ENCODE measurements around the gene APP.

Gene APP

DNA sequence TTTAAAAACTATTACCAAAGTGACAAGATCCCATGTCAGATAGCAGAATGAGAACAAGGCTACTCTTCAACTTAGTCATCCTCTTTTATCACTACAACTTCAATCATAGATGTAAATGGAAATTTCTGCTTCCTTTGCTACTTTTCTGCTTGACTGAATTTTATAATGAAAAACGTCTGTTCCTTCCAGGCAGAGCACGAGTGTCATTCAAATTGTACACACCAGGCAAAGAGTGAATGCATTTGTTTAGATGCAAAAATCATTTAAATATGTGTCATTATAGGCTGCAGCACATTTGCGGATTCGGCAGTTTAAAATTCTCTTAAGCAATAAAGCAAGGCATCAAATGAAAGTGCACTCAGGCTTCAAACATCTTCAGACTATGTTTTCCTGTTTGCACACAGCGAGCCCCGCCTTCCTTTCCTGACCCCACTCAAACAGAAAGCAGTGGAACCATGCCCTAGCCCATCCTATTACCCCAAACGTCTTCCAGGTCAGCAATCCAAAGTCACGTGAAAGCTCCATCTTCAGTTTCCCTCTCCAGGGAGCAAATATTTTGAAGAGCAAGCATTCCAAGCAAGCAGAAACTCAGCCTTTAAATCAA lies 99.6 kb downstream of the APP start:
- TF ChIP-seq EZH2phosphoT487 (IDR thresholded peaks at IDR 0.05; ENCODE audit: borderline replicate concordance): no peak
- TF ChIP-seq, protein P1, sequence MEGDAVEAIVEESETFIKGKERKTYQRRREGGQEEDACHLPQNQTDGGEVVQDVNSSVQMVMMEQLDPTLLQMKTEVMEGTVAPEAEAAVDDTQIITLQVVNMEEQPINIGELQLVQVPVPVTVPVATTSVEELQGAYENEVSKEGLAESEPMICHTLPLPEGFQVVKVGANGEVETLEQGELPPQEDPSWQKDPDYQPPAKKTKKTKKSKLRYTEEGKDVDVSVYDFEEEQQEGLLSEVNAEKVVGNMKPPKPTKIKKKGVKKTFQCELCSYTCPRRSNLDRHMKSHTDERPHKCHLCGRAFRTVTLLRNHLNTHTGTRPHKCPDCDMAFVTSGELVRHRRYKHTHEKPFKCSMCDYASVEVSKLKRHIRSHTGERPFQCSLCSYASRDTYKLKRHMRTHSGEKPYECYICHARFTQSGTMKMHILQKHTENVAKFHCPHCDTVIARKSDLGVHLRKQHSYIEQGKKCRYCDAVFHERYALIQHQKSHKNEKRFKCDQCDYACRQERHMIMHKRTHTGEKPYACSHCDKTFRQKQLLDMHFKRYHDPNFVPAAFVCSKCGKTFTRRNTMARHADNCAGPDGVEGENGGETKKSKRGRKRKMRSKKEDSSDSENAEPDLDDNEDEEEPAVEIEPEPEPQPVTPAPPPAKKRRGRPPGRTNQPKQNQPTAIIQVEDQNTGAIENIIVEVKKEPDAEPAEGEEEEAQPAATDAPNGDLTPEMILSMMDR (conservative IDR thresholded peaks at IDR 0.05; ENCODE audit: low read length): no peak
- no peaks in the 10 kb centered on the region for H4K20me1 ChIP-seq (ENCODE audit: insufficient read depth, low read length, poor library complexity, severe bottlenecking)
- no peak overlapping the region for H3K9ac ChIP-seq (ENCODE audit: low read depth, low read length, poor library complexity, severe bottlenecking)
- H3K79me2 ChIP-seq (ENCODE audit: insufficient read depth, low read length): no peaks in the 10 kb centered on the region
- no peaks in the 10 kb centered on the region for H3K9me2 ChIP-seq (replicated peaks; ENCODE audit: low read depth, low read length)
- H2AFZ ChIP-seq (ENCODE audit: low read length): peak overlapping the region; percentile 60; the same call in 1 of the 2 replicates
- H3K9me3 ChIP-seq (ENCODE audit: insufficient read depth, low read depth, low read length): no peaks in the 10 kb centered on the region
- no peaks in the 10 kb centered on the region for H3F3A ChIP-seq (ENCODE audit: low read depth)
- no peaks in the 10 kb centered on the region for H3K36me3 ChIP-seq (ENCODE audit: insufficient read depth, low read length)
- no peaks in the 10 kb centered on the region for H3K4me1 ChIP-seq (ENCODE audit: insufficient read depth, low read length, poor library complexity, severe bottlenecking)
- no peaks in the 10 kb centered on the region for H3K27me3 ChIP-seq (ENCODE audit: insufficient read depth, low read length, poor library complexity, severe bottlenecking)
- H3K4me2 ChIP-seq (ENCODE audit: low read depth, low read length, poor library complexity, severe bottlenecking): peak overlapping the region; percentile 42
- H3K4me3 ChIP-seq (ENCODE audit: low read length, poor library complexity, severe bottlenecking): no peak overlapping the region

DNA sequence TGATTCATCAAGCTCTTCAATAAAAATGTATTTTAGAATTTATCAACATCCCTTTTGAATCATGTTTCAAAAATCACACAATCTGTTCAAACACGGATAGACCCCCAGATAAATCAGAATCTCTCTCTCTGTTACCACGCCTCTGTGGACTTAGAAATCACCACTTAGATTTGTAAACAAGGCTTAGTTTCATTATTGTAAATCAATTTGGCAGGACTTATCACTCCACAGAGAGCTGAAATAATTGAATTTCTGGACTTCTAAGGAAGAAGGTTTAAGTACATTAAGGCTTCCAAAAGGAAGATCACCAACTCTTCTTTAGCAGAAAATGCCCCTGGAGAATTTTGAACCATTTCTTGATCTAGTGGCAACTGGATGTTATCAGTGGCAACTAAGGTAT lies 100.4 kb downstream of the APP start:
- no peaks in the 10 kb centered on the region for H3K9me3 ChIP-seq (ENCODE audit: insufficient read depth, low read depth, low read length)
- H3K4me1 ChIP-seq (ENCODE audit: insufficient read depth, low read length, poor library complexity, severe bottlenecking): no peaks in the 10 kb centered on the region
- no peaks in the 10 kb centered on the region for H4K20me1 ChIP-seq (ENCODE audit: insufficient read depth, low read length, poor library complexity, severe bottlenecking)
- no peaks in the 10 kb centered on the region for H3K27me3 ChIP-seq (ENCODE audit: insufficient read depth, low read length, poor library complexity, severe bottlenecking)
- TF ChIP-seq, protein P1 (conservative IDR thresholded peaks at IDR 0.05; ENCODE audit: low read length): no peak
- TF ChIP-seq EZH2phosphoT487 (IDR thresholded peaks at IDR 0.05; ENCODE audit: borderline replicate concordance): no peak
- H3F3A ChIP-seq (ENCODE audit: low read depth): no peaks in the 10 kb centered on the region
- no peak overlapping the region for H2AFZ ChIP-seq (ENCODE audit: low read length)
- no peaks in the 10 kb centered on the region for H3K79me2 ChIP-seq (ENCODE audit: insufficient read depth, low read length)
- H3K4me2 ChIP-seq (ENCODE audit: low read depth, low read length, poor library complexity, severe bottlenecking): no peak overlapping the region
- no peaks in the 10 kb centered on the region for H3K9me2 ChIP-seq (replicated peaks; ENCODE audit: low read depth, low read length)
- no peak overlapping the region for H3K4me3 ChIP-seq (ENCODE audit: low read length, poor library complexity, severe bottlenecking)
- no peaks in the 10 kb centered on the region for H3K36me3 ChIP-seq (ENCODE audit: insufficient read depth, low read length)
- no peak overlapping the region for H3K9ac ChIP-seq (ENCODE audit: low read depth, low read length, poor library complexity, severe bottlenecking)

DNA sequence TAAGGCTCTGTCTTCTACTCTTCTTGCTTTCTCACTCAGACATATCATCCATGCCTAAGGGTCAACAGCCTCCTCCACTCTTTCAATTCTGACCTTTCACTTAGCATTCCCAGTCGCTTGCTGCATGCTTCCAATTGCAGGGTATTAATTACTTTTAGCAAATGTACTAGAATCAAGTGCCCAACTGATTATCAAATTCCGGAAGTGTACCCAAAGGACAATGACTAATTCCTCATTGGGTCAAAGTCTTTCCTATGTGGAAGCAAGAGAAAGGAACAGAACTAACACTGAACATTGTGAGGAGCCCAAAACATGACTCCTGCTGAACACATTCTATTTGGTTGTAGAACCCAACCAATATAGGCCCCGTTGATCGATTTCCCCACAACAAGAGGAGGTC lies 101.8 kb downstream of the APP start:
- Histone ChIP-seq H3K36me3 (ENCODE audit: insufficient read depth, low read length) (no peaks in the 10 kb centered on the region), H3K9ac (ENCODE audit: low read depth, low read length, poor library complexity, severe bottlenecking) (no peak overlapping the region), H3K4me1 (ENCODE audit: insufficient read depth, low read length, poor library complexity, severe bottlenecking) (no peaks in the 10 kb centered on the region), H2AFZ (ENCODE audit: low read length) (no peak overlapping the region), H3K27me3 (ENCODE audit: insufficient read depth, low read length, poor library complexity, severe bottlenecking) (no peaks in the 10 kb centered on the region), H3K9me3 (ENCODE audit: insufficient read depth, low read depth, low read length) (no peaks in the 10 kb centered on the region; the same call in 1 of the 2 replicates), H3K9me2 (replicated peaks; ENCODE audit: low read depth, low read length) (no peaks in the 10 kb centered on the region), H4K20me1 (ENCODE audit: insufficient read depth, low read length, poor library complexity, severe bottlenecking) (no peaks in the 10 kb centered on the region), H3K4me3 (ENCODE audit: low read length, poor library complexity, severe bottlenecking) (no peak overlapping the region), H3K4me2 (ENCODE audit: low read depth, low read length, poor library complexity, severe bottlenecking) (no peak overlapping the region), H3K79me2 (ENCODE audit: insufficient read depth, low read length) (no peaks in the 10 kb centered on the region), H3F3A (ENCODE audit: low read depth) (no peaks in the 10 kb centered on the region)
- no peak for TF ChIP-seq EZH2phosphoT487 (IDR thresholded peaks at IDR 0.05; ENCODE audit: borderline replicate concordance)
- TF ChIP-seq, protein P1 (conservative IDR thresholded peaks at IDR 0.05; ENCODE audit: low read length): no peak

All from Loucy (cell line).